ENCODE data around the gene HOXB9. TPM values are rescaled to one million over a fixed set of nuclear protein-coding genes. Genes with fewer than 3 reads are reported as not detected.

The HOXB9 gene
- not detected for total RNA-seq
- polyA plus RNA-seq (2013, experiment 1 of 2): not detected
- polyA plus RNA-seq (2013, experiment 2 of 2): not detected
- total RNA-seq: 0 to 3.6 (median 0.07) reads per million in 172 experiments

GRCh38 chr17:48626245-48627117 lies at the start of gene HOXB9:
HOXB9 (minus strand) TSS chr17:48626358; CDS start chr17:48626269, 89 bp downstream.
- H3K4me3 Mint-ChIP-seq: peak within 1 kb of the TSS; percentile 85
- Histone ChIP-seq H3K4me1 (ENCODE audit: insufficient read depth, low read length) (peaks cover 31% of the 10 kb centered on the region), H3K9me3 (ENCODE audit: control insufficient read depth in 1 of 2, insufficient read depth in 1 of 2, low read length in 2 of 2) (peaks cover 0 to 11% of the 10 kb centered on the region in 2 experiments), H3K27me3 (ENCODE audit: control insufficient read depth in 1 of 2, insufficient read depth in 2 of 2, low read length in 2 of 2) (peaks cover 89 to 98% of the 10 kb centered on the region in 2 experiments), H3K4me3 (ENCODE audit: low read length) (peak within 1 kb of the TSS; percentile 44), H3K27ac (ENCODE audit: low read depth in 1 of 2, low read length in 2 of 2) (no peak within 1 kb of the TSS), H3K36me3 (ENCODE audit: insufficient read depth, low read length) (no peaks in the 10 kb centered on the region)
- intact Hi-C loops (cut with DNase I, micrococcal nuclease): no loop called here
- no peak for TF ChIP-seq CTCF (IDR thresholded peaks at IDR 0.05)
- no peak within 1 kb of the TSS for H3K27ac Mint-ChIP-seq
- peaks cover 99% of the 10 kb centered on the region for H3K27me3 Mint-ChIP-seq
- DNase-seq (peak in 5 of 14 experiments; percentile 29 to 73 (median 49)), ATAC-seq (ENCODE audit: poor library complexity) (peak; percentile 41)
- H3K36me3 Mint-ChIP-seq (ENCODE audit: low read depth): no peaks in the 10 kb centered on the region
- H3K9me3 Mint-ChIP-seq: no peaks in the 10 kb centered on the region
- ChIA-PET CTCF (interaction anchor here (1.4 to 3.1 kb wide), 2 partner anchors 10 to 14 kb away, joined by 7 to 19 read pairs; no protein-coding TSS in a partner anchor), POLR2A (interaction anchor here (1.1 to 1.8 kb wide), 4 partner anchors 8 to 514 kb away, joined by 3 to 10 read pairs (median 4); partner anchors contain the start of gene HOXB8)
- peaks cover 16% of the 10 kb centered on the region for H3K4me1 Mint-ChIP-seq (ENCODE audit: low read depth)

GRCh38 chr17:48672340-48672739 lies 46.2 kb upstream of the HOXB9 start:
- DNase-seq: no peak
- CTCF ChIA-PET: interaction anchor here (0.5 to 2.2 kb wide), 17 partner anchors 9 to 1862 kb away, joined by 3 to 12 read pairs (median 4); partner anchors contain the start of gene ATP5MC1
- H3K4me3 ChIP-seq (ENCODE audit: low read length): no peak overlapping the region
- H3K36me3 Mint-ChIP-seq (ENCODE audit: low read depth): no peaks in the 10 kb centered on the region
- peaks cover 74% of the 10 kb centered on the region for H3K27me3 Mint-ChIP-seq
- peaks cover 9 to 19% of the 10 kb centered on the region in 2 experiments for H3K27me3 ChIP-seq (ENCODE audit: control insufficient read depth in 1 of 2, insufficient read depth in 2 of 2, low read length in 2 of 2)
- H3K27ac ChIP-seq (ENCODE audit: low read depth in 1 of 2, low read length in 2 of 2): no peak overlapping the region
- ATAC-seq (ENCODE audit: poor library complexity): no peak
- H3K27ac Mint-ChIP-seq: no peak overlapping the region
- no peak overlapping the region for H3K4me3 Mint-ChIP-seq
- POLR2A ChIA-PET: no interaction called here
- no peaks in the 10 kb centered on the region for H3K36me3 ChIP-seq (ENCODE audit: insufficient read depth, low read length)
- H3K9me3 ChIP-seq (ENCODE audit: control insufficient read depth in 1 of 2, insufficient read depth in 1 of 2, low read length in 2 of 2): no peaks in the 10 kb centered on the region
- intact Hi-C loops (cut with DNase I, micrococcal nuclease): loop anchor here (2.0 to 10.0 kb wide), 3 partner anchors 118 to 622 kb away; no protein-coding TSS in a partner anchor
- peaks cover 5% of the 10 kb centered on the region for H3K4me1 Mint-ChIP-seq (ENCODE audit: low read depth)
- no peak for TF ChIP-seq CTCF (IDR thresholded peaks at IDR 0.05)
- peaks cover 7% of the 10 kb centered on the region for H3K4me1 ChIP-seq (ENCODE audit: insufficient read depth, low read length)
- no peaks in the 10 kb centered on the region for H3K9me3 Mint-ChIP-seq

GRCh38 chr17:48671697-48672171 lies 45.6 kb upstream of the HOXB9 start:
- intact Hi-C loops (cut with DNase I, micrococcal nuclease): loop anchor here (1.0 to 10.0 kb wide), 5 partner anchors 119 to 623 kb away; no protein-coding TSS in a partner anchor
- Mint-ChIP-seq H3K9me3 (no peaks in the 10 kb centered on the region), H3K27ac (no peak overlapping the region), H3K36me3 (ENCODE audit: low read depth) (no peaks in the 10 kb centered on the region), H3K4me3 (peak overlapping the region; percentile 3), H3K4me1 (ENCODE audit: low read depth) (peaks cover 5% of the 10 kb centered on the region), H3K27me3 (peaks cover 73% of the 10 kb centered on the region)
- ChIA-PET CTCF (interaction anchor here (0.5 to 2.2 kb wide), 18 partner anchors 9 to 1861 kb away, joined by 3 to 12 read pairs (median 4); partner anchors contain the start of gene ATP5MC1), POLR2A (no interaction called here)
- peak; percentile 85 for TF ChIP-seq CTCF (IDR thresholded peaks at IDR 0.05)
- H3K27ac ChIP-seq (ENCODE audit: low read depth in 1 of 2, low read length in 2 of 2): no peak overlapping the region
- H3K27me3 ChIP-seq (ENCODE audit: control insufficient read depth in 1 of 2, insufficient read depth in 2 of 2, low read length in 2 of 2): peaks cover 9 to 13% of the 10 kb centered on the region in 2 experiments
- DNase-seq: peak; percentile 59 to 83 (median 65)
- H3K4me1 ChIP-seq (ENCODE audit: insufficient read depth, low read length): peaks cover 7% of the 10 kb centered on the region
- H3K4me3 ChIP-seq (ENCODE audit: low read length): no peak overlapping the region
- H3K36me3 ChIP-seq (ENCODE audit: insufficient read depth, low read length): no peaks in the 10 kb centered on the region
- ATAC-seq (ENCODE audit: poor library complexity): peak; percentile 95
- H3K9me3 ChIP-seq (ENCODE audit: control insufficient read depth in 1 of 2, insufficient read depth in 1 of 2, low read length in 2 of 2): no peaks in the 10 kb centered on the region

All from CD4-positive, alpha-beta T cell (primary cell).